ENCODE results near the gene HES1. TPM values are rescaled to one million over a fixed set of nuclear protein-coding genes. Genes with fewer than 3 reads are reported as not detected.

HES1 gene
- total and polyA plus RNA-seq, 2 experiments from 2014 or later: 42.7 to 60.8 TPM

- Histone ChIP-seq H3F3A (replicated peaks; ENCODE audit: low read depth) (no peaks in the 10 kb centered on the region), H3K27ac (ENCODE audit: low read depth) (no peak overlapping the region), H3K4me1 (ENCODE audit: insufficient read depth) (peaks cover 5% of the 10 kb centered on the region; the same call in 1 of the 2 replicates), H4K20me1 (replicated peaks; ENCODE audit: insufficient read depth) (no peaks in the 10 kb centered on the region), H3K9me2 (ENCODE audit: insufficient read depth) (no peaks in the 10 kb centered on the region), H3K27me3 (ENCODE audit: insufficient read depth) (no peaks in the 10 kb centered on the region), H2AFZ (peak overlapping the region; percentile 88; the same call in 1 of the 2 replicates), H3K36me3 (ENCODE audit: insufficient read depth) (no peaks in the 10 kb centered on the region), H3K4me2 (no peak overlapping the region), H3K4me3 (no peak overlapping the region), H3K79me2 (replicated peaks; ENCODE audit: insufficient read depth) (no peaks in the 10 kb centered on the region)
- Mint-ChIP-seq H3K27me3 (ENCODE audit: insufficient read depth, low read depth, poor library complexity) (peaks cover 9% of the 10 kb centered on the region), H3K4me3 (no peak overlapping the region), H3K36me3 (ENCODE audit: low read depth) (no peaks in the 10 kb centered on the region; the same call in 2 of the 3 replicates), H3K27ac (no peak overlapping the region), H3K9me3 (no peaks in the 10 kb centered on the region), H3K4me1 (peaks cover 26% of the 10 kb centered on the region)
- ATAC-seq (no peak), DNase-seq (ENCODE audit: low spot score) (no peak)
- TF ChIP-seq CTCF (conservative IDR thresholded peaks at IDR 0.05; ENCODE audit: low read depth in 2 of 2) (no peak), JUNB (IDR thresholded peaks at IDR 0.05; ENCODE audit: unreplicated experiment) (no peak), NANOG (IDR thresholded peaks at IDR 0.05; ENCODE audit: borderline replicate concordance) (no peak), CREB1 (CRISPR knock-in tag; IDR thresholded peaks at IDR 0.05; ENCODE audit: low read depth) (no peak), ZNF114 (CRISPR knock-in tag; IDR thresholded peaks at IDR 0.05) (no peak), ZNF331 (CRISPR knock-in tag; IDR thresholded peaks at IDR 0.05; ENCODE audit: low read depth) (no peak), POLR2AphosphoS5 (IDR thresholded peaks at IDR 0.05; ENCODE audit: low read depth) (no peak), ZNF462 (CRISPR knock-in tag; IDR thresholded peaks at IDR 0.05) (no peak), ETS1 (IDR thresholded peaks at IDR 0.05) (no peak)
These were observed 36.7 kb upstream of the HES1 start for GRCh38 chr3:194099215-194099614.
